ENCODE data around the gene PITRM1. TPM values are rescaled to one million over a fixed set of nuclear protein-coding genes. Genes with fewer than 3 reads are reported as not detected.

Gene PITRM1
- polyA plus RNA-seq, 1 donor (not counting 4 experiments of a cell fraction or from before 2014, with no cell fraction given) = 47.2 TPM

GRCh38 chr10:3186368-3186767 lies 13.8 kb upstream of the PITRM1 start:
- H3K79me2 ChIP-seq (ENCODE audit: control insufficient read depth, insufficient read depth, low read length) = no peaks in the 10 kb centered on the region

GRCh38 chr10:3185386-3185785 lies 12.8 kb upstream of the PITRM1 start:
- H4K20me1 ChIP-seq (ENCODE audit: control insufficient read depth, extremely low read depth, insufficient read depth, low read length) = no peaks in the 10 kb centered on the region
- FAIRE-seq (no peak), DNase-seq (ENCODE audit: low read depth, low spot score) (no peak)
- H3K9me3 ChIP-seq (ENCODE audit: control insufficient read depth, low read depth, low read length) = no peaks in the 10 kb centered on the region
- H3K27me3 ChIP-seq (ENCODE audit: control insufficient read depth, extremely low read depth, insufficient read depth, low read length) = peaks cover 3% of the 10 kb centered on the region
- H3K9ac ChIP-seq (ENCODE audit: control insufficient read depth, extremely low read depth, insufficient read depth, low read length) = no peak overlapping the region
- H2AFZ ChIP-seq (ENCODE audit: control insufficient read depth, low read length) = no peak overlapping the region
- no peak overlapping the region for H3K27ac ChIP-seq (ENCODE audit: control insufficient read depth, insufficient read depth, low read length)
- dilution Hi-C loops (cut with MboI; ENCODE audit: extremely low pct_ligation_motif_present, low sequenced_read_pairs) = no loop called here
- no peak overlapping the region for H3K4me2 ChIP-seq (ENCODE audit: control insufficient read depth, extremely low read depth, insufficient read depth, low read depth, low read length)
- H3K36me3 ChIP-seq (ENCODE audit: control insufficient read depth in 2 of 2, extremely low read depth in 1 of 2, insufficient read depth in 2 of 2, low read length in 2 of 2) = no peaks in the 10 kb centered on the region
- no peaks in the 10 kb centered on the region for H3K4me1 ChIP-seq (ENCODE audit: control insufficient read depth, extremely low read depth, insufficient read depth, low read length)
- no peak overlapping the region for H3K4me3 ChIP-seq (ENCODE audit: control insufficient read depth in 2 of 3, extremely low read depth in 1 of 3, insufficient read depth in 2 of 3, low read depth in 1 of 3, low read length in 3 of 3)
- H3K9me1 ChIP-seq (ENCODE audit: control insufficient read depth, extremely low read depth, insufficient read depth, low read length) = no peaks in the 10 kb centered on the region
- no peaks in the 10 kb centered on the region for H3K79me2 ChIP-seq (ENCODE audit: control insufficient read depth, insufficient read depth, low read length)
- TF ChIP-seq, protein P1, sequence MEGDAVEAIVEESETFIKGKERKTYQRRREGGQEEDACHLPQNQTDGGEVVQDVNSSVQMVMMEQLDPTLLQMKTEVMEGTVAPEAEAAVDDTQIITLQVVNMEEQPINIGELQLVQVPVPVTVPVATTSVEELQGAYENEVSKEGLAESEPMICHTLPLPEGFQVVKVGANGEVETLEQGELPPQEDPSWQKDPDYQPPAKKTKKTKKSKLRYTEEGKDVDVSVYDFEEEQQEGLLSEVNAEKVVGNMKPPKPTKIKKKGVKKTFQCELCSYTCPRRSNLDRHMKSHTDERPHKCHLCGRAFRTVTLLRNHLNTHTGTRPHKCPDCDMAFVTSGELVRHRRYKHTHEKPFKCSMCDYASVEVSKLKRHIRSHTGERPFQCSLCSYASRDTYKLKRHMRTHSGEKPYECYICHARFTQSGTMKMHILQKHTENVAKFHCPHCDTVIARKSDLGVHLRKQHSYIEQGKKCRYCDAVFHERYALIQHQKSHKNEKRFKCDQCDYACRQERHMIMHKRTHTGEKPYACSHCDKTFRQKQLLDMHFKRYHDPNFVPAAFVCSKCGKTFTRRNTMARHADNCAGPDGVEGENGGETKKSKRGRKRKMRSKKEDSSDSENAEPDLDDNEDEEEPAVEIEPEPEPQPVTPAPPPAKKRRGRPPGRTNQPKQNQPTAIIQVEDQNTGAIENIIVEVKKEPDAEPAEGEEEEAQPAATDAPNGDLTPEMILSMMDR (optimal IDR thresholded peaks at IDR 0.05 in 1 of 3, IDR thresholded peaks at IDR 0.05 in 1 of 3, conservative IDR thresholded peaks at IDR 0.05 in 1 of 3; ENCODE audit: extremely low read depth in 1 of 3, insufficient read depth in 2 of 3, low read length in 3 of 3) = no peak
- no peak for TF ChIP-seq EZH2 (IDR thresholded peaks at IDR 0.05; ENCODE audit: low read length)

More at GRCh38 chr10:3186368-3186767, 13.8 kb upstream of the PITRM1 start:
- H3K27me3 ChIP-seq (ENCODE audit: control insufficient read depth, extremely low read depth, insufficient read depth, low read length) = peaks cover 3% of the 10 kb centered on the region
- H2AFZ ChIP-seq (ENCODE audit: control insufficient read depth, low read length) = no peak overlapping the region
- DNase-seq (ENCODE audit: low read depth, low spot score) (no peak), FAIRE-seq (no peak)
- no peaks in the 10 kb centered on the region for H3K9me3 ChIP-seq (ENCODE audit: control insufficient read depth, low read depth, low read length)
- no peak overlapping the region for H3K9ac ChIP-seq (ENCODE audit: control insufficient read depth, extremely low read depth, insufficient read depth, low read length)
- H4K20me1 ChIP-seq (ENCODE audit: control insufficient read depth, extremely low read depth, insufficient read depth, low read length) = no peaks in the 10 kb centered on the region
- no peaks in the 10 kb centered on the region for H3K9me1 ChIP-seq (ENCODE audit: control insufficient read depth, extremely low read depth, insufficient read depth, low read length)
- H3K4me2 ChIP-seq (ENCODE audit: control insufficient read depth, extremely low read depth, insufficient read depth, low read depth, low read length) = no peak overlapping the region
- H3K27ac ChIP-seq (ENCODE audit: control insufficient read depth, insufficient read depth, low read length) = no peak overlapping the region
- H3K36me3 ChIP-seq (ENCODE audit: control insufficient read depth in 2 of 2, extremely low read depth in 1 of 2, insufficient read depth in 2 of 2, low read length in 2 of 2) = no peaks in the 10 kb centered on the region
- dilution Hi-C loops (cut with MboI; ENCODE audit: extremely low pct_ligation_motif_present, low sequenced_read_pairs) = no loop called here
- TF ChIP-seq EZH2 (IDR thresholded peaks at IDR 0.05; ENCODE audit: low read length) = no peak
- TF ChIP-seq, protein P1 (optimal IDR thresholded peaks at IDR 0.05 in 1 of 3, IDR thresholded peaks at IDR 0.05 in 1 of 3, conservative IDR thresholded peaks at IDR 0.05 in 1 of 3; ENCODE audit: extremely low read depth in 1 of 3, insufficient read depth in 2 of 3, low read length in 3 of 3) = no peak
- no peaks in the 10 kb centered on the region for H3K4me1 ChIP-seq (ENCODE audit: control insufficient read depth, extremely low read depth, insufficient read depth, low read length)
- no peak overlapping the region for H3K4me3 ChIP-seq (ENCODE audit: control insufficient read depth in 2 of 3, extremely low read depth in 1 of 3, insufficient read depth in 2 of 3, low read depth in 1 of 3, low read length in 3 of 3)

Data from keratinocyte (primary cell).